Erythroblast (primary cell): ENCODE results near the gene GIGYF2.

Experiments
- GATA1 ChIP-seq: IDR thresholded peaks from 2 replicates; pipeline ENCODE4 v1.6.1; 2011; ENCODE audit warnings: low read depth, mild to moderate bottlenecking, control low read depth, low read length, moderate library complexity
- POLR2A ChIP-seq: IDR thresholded peaks from 2 replicates; pipeline ENCODE4 v1.6.1; 2011; ENCODE audit warnings: mild to moderate bottlenecking, low read length

DNA sequence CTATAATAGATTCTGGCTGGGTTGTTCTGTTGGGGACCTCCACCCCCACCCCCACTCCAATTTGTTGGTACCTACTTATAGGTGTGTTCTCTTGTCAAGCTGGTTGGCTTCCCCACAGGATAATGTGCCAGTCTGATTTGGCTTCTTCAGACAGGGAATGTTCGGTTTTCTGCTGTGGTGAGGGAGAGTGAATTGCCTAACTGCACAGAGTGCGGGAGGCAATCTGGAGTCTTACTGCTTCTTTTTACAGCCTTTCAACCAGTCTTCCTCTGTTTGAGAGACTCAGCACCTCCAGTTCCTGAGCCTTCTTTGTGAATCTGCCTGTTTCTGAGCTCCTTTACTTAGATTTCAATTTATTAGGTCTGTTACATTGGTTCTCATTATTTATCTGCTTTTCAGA is 145.6 kb downstream of the GIGYF2 start:
- TF ChIP-seq POLR2A (no peak), GATA1 (no peak)
